Measurements from ENCODE around the gene SEPTIN6. TPM values are rescaled to one million over a fixed set of nuclear protein-coding genes. Genes with fewer than 3 reads are reported as not detected.

Gene SEPTIN6
- total RNA-seq (290 and 310 TPM in 2 replicates), polyA plus RNA-seq (166 and 227 TPM in 2 replicates), polyA minus RNA-seq (162 and 229 TPM in 2 replicates)
- total RNA-seq (2013), result 176 TPM

DNA sequence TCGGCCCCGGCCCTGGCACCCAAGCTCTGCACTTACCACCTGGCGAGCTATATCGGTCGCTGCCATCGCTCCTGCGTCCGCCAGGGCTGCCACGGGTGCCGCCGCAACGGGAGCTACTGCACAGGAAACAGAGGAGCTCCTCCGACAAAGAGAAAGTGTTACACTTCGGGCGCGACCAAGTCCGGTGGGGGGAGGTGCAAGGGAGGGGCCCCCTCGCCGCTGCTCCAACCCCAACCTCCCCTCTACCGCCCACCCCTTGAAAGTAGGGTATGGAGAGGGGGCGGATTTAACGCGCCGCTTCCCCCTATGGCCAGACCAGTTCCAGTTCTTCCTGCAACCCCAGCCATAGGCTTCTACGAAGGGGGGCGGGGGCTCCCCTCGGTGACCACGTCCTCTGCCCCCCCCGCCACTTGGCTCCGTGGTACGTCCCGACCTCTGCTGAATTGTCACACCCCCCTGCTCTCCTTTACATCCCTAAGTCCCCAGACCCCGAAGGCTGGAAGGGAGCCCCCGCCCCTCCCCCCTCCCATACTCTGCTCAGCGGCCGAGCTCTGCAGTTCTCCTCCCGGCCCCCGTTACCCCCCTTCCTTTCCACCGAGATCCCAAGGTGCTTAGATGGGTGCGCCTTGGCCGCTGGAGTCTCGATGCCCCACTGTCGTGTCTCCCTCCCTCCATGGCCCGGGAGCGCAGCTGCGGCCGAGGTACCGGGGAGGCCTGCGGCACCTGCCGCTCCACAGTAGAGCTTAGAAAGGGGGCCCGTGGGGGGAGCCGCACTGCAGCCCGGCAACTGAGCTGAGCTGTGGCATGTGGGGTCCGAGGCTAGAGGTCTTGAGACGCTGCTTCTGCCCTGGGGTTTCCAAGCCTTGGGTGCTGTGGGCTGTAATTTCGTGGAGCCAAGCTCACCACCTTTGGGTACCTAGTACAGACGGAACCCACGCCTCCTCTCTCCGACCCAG lies at the start of gene SEPTIN6:
SEPTIN6 (minus strand) TSS at position 129 of the 956 bp plus-strand sequence; CDS start at position 66, 63 bp downstream.
- Histone ChIP-seq H3K27me3 (replicated peaks in 1 of 4; ENCODE audit: control extremely low read depth in 1 of 4, control insufficient read depth in 3 of 4, insufficient read depth in 4 of 4, low read length in 3 of 4) (no peaks in the 10 kb centered on the region), H3K79me2 (ENCODE audit: control insufficient read depth, insufficient read depth, low read length) (peaks cover 43% of the 10 kb centered on the region), H2AFZ (ENCODE audit: insufficient read depth, low read depth, low read length, poor library complexity, severe bottlenecking) (peak within 1 kb of the TSS; percentile 81), H3K9ac (ENCODE audit: low read length) (peak within 1 kb of the TSS; percentile 77), H3K27ac (ENCODE audit: low read length in 2 of 2) (peak within 1 kb of the TSS; percentile 71 to 99), H3K36me3 (replicated peaks in 1 of 2; ENCODE audit: control extremely low read depth in 1 of 2, control insufficient read depth in 1 of 2, extremely low read depth in 1 of 2, insufficient read depth in 2 of 2, low read length in 1 of 2) (no peaks in the 10 kb centered on the region), H3K9me3 (ENCODE audit: control extremely low read depth in 1 of 3, control insufficient read depth in 2 of 3, insufficient read depth in 1 of 3, low read length in 2 of 3) (no peaks in the 10 kb centered on the region), H3K4me2 (replicated peaks; ENCODE audit: low read depth, low read length, poor library complexity, severe bottlenecking) (peak within 1 kb of the TSS; percentile 93), H3K4me3 (ENCODE audit: control extremely low read depth in 1 of 5, extremely low read depth in 1 of 5, insufficient read depth in 1 of 5, low read depth in 2 of 5, low read length in 4 of 5) (peak within 1 kb of the TSS; percentile 69 to 78 (median 71)), H4K20me1 (ENCODE audit: control insufficient read depth, insufficient read depth, low read length, poor library complexity, severe bottlenecking) (no peaks in the 10 kb centered on the region), H3K4me1 (ENCODE audit: control insufficient read depth in 2 of 2, insufficient read depth in 2 of 2, low read length in 2 of 2) (peaks cover 68 to 77% of the 10 kb centered on the region in 2 donors)
- WGBS (ENCODE audit: insufficient coverage), result 0% methylated on average over 10 of the region's 59 CpGs
- ChIA-PET CTCF (interaction anchor here (0.7 to 4.9 kb wide), 17 partner anchors 10 to 224 kb away, joined by 3 to 35 read pairs (median 4); partner anchors contain the start of gene RPL39), POLR2A (interaction anchor here (0.7 to 3.6 kb wide), 10 partner anchors 9 to 119 kb away, joined by 3 to 24 read pairs (median 5); partner anchors contain the start of genes RPL39, SOWAHD and UBE2A)
- Mint-ChIP-seq H3K27ac (peak within 1 kb of the TSS; percentile 91), H3K4me1 (peaks cover 60% of the 10 kb centered on the region), H3K27me3 (no peaks in the 10 kb centered on the region), H3K4me3 (peak within 1 kb of the TSS; percentile 90), H3K9me3 (ENCODE audit: insufficient read depth) (no peaks in the 10 kb centered on the region)
- DNase-seq (peak; percentile 92), ATAC-seq (ENCODE audit: low read depth) (peak; percentile 66)
- TF ChIP-seq EZH2 (IDR thresholded peaks at IDR 0.05; ENCODE audit: borderline replicate concordance, insufficient read depth, low read depth, low read length, poor library complexity, severe bottlenecking), result no peak
- TF ChIP-seq, protein P1, sequence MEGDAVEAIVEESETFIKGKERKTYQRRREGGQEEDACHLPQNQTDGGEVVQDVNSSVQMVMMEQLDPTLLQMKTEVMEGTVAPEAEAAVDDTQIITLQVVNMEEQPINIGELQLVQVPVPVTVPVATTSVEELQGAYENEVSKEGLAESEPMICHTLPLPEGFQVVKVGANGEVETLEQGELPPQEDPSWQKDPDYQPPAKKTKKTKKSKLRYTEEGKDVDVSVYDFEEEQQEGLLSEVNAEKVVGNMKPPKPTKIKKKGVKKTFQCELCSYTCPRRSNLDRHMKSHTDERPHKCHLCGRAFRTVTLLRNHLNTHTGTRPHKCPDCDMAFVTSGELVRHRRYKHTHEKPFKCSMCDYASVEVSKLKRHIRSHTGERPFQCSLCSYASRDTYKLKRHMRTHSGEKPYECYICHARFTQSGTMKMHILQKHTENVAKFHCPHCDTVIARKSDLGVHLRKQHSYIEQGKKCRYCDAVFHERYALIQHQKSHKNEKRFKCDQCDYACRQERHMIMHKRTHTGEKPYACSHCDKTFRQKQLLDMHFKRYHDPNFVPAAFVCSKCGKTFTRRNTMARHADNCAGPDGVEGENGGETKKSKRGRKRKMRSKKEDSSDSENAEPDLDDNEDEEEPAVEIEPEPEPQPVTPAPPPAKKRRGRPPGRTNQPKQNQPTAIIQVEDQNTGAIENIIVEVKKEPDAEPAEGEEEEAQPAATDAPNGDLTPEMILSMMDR (IDR thresholded peaks at IDR 0.05), result peak; percentile 6
- intact Hi-C loops (cut with micrococcal nuclease), result loop anchor here (1.0 to 5.0 kb wide), 5 partner anchors 8 to 225 kb away; partner anchors contain the start of genes NDUFA1, RNF113A and SLC25A5
